Mesenteric fat pad (tissue), 1 donor: ENCODE measurements around the gene LRRC36. TPM values are rescaled to one million over a fixed set of nuclear protein-coding genes. Genes with fewer than 3 reads are reported as not detected.

Experiments
- total RNA-seq: library from RNA; stranded (reverse); fragmentation: NEBNext Ultra II Directional; extraction: Animal tissue kit (Norgen Biotek cat#: 25700); gene quantifications from one replicate; pipeline ENCODE4 v1.2.1, GENCODE V29; 2021
- donor health status: DM: yes; HTN: yes; CAD: no.

The LRRC36 gene
- total RNA-seq, 1 donor from 2014 or later = 0.22 TPM

Other genes starting within 250 kb of the LRRC36 start
- gene PHAF1, start 216.9 kb upstream of the LRRC36 start, total RNA-seq = 16.1 TPM
- gene B3GNT9, start 175.8 kb upstream of the LRRC36 start, total RNA-seq = 14.0 TPM
- gene TRADD, start 166.9 kb upstream of the LRRC36 start, total RNA-seq = 19.7 TPM
- 7.8 TPM for gene FBXL8, start 166.9 kb upstream of the LRRC36 start, total RNA-seq
- 29.7 TPM for gene HSF4, start 162.1 kb upstream of the LRRC36 start, total RNA-seq
- gene NOL3, start 156.3 kb upstream of the LRRC36 start, total RNA-seq = 31.3 TPM
- gene MATCAP1, start 142.9 kb upstream of the LRRC36 start, total RNA-seq = 14.5 TPM
- 4.1 TPM for gene EXOC3L1, start 136.7 kb upstream of the LRRC36 start, total RNA-seq
- 68.4 TPM for gene E2F4, start 134.7 kb upstream of the LRRC36 start, total RNA-seq
- gene ELMO3, start 127.7 kb upstream of the LRRC36 start, total RNA-seq = 1.2 TPM
- gene TMEM208, start 99.7 kb upstream of the LRRC36 start, total RNA-seq = 36.5 TPM
- gene FHOD1, start 79.3 kb upstream of the LRRC36 start, total RNA-seq = 36.6 TPM
- 0.55 TPM for gene SLC9A5, start 77.8 kb upstream of the LRRC36 start, total RNA-seq
- gene PLEKHG4, start 47.3 kb upstream of the LRRC36 start, total RNA-seq = 4.0 TPM
- gene KCTD19, start 74 bp upstream of the LRRC36 start, total RNA-seq = not detected
- gene TPPP3, start 66.7 kb downstream of the LRRC36 start, total RNA-seq = 4.8 TPM
- 9.5 TPM for gene ZDHHC1, start 89.7 kb downstream of the LRRC36 start, total RNA-seq
- 0.71 TPM for gene HSD11B2, start 104.3 kb downstream of the LRRC36 start, total RNA-seq
- gene ATP6V0D1, start 154.3 kb downstream of the LRRC36 start, total RNA-seq = 89.5 TPM
- not detected for gene AGRP, start 156.7 kb downstream of the LRRC36 start, total RNA-seq
- 107 TPM for gene RIPOR1, start 202.0 kb downstream of the LRRC36 start, total RNA-seq
- gene CTCF, start 235.7 kb downstream of the LRRC36 start, total RNA-seq = 26.2 TPM